ENCODE measurements around the gene AK9. TPM values are rescaled to one million over a fixed set of nuclear protein-coding genes. Genes with fewer than 3 reads are reported as not detected.
"Not testable (repeated sequence)": the region's sequence is repeated elsewhere in the genome, so short reads cannot be mapped to it uniquely, and the experiment has no call there.

AK9 gene
- total RNA-seq, 1 donor from 2014 or later: 8.2 TPM

GRCh38 chr6:109714611-109715010, 23.6 kb upstream of the AK9 start:
- TF ChIP-seq EZH2phosphoT487 (IDR thresholded peaks at IDR 0.05) (no peak), CTCF (IDR thresholded peaks at IDR 0.05) (no peak), EZH2 (IDR thresholded peaks at IDR 0.05) (no peak)
- Mint-ChIP-seq H3K27me3 (ENCODE audit: insufficient read depth, low read depth) (no peaks in the 10 kb centered on the region), H3K27ac (no peak overlapping the region), H3K4me3 (no peak overlapping the region), H3K4me1 (peaks cover 4% of the 10 kb centered on the region), H3K36me3 (no peaks in the 10 kb centered on the region), H3K9me3 (peaks cover 20% of the 10 kb centered on the region)
- Histone ChIP-seq H3F3A (ENCODE audit: low read depth) (no peaks in the 10 kb centered on the region), H3K36me3 (no peaks in the 10 kb centered on the region), H3K4me2 (no peak overlapping the region), H3K4me3 (no peak overlapping the region), H3K27me3 (no peaks in the 10 kb centered on the region), H4K20me1 (ENCODE audit: low read depth) (no peaks in the 10 kb centered on the region), H3K9me3 (ENCODE audit: low read depth) (no peaks in the 10 kb centered on the region), H3K27ac (no peak overlapping the region), H2AFZ (replicated peaks) (no peak overlapping the region), H3K9ac (no peak overlapping the region), H3K4me1 (no peaks in the 10 kb centered on the region), H3K79me2 (ENCODE audit: low read depth) (peaks cover 25% of the 10 kb centered on the region)
- DNase-seq (ENCODE audit: low spot score): no peak

- H3K27ac Mint-ChIP-seq: no peak overlapping the region
- Histone ChIP-seq H3K79me2 (ENCODE audit: low read depth) (peaks cover 27% of the 10 kb centered on the region), H3K36me3 (no peaks in the 10 kb centered on the region), H3K9me3 (ENCODE audit: low read depth) (no peaks in the 10 kb centered on the region), H3F3A (ENCODE audit: low read depth) (no peaks in the 10 kb centered on the region), H3K27ac (no peak overlapping the region), H3K4me3 (no peak overlapping the region), H2AFZ (replicated peaks) (no peak overlapping the region), H3K27me3 (no peaks in the 10 kb centered on the region), H3K9ac (no peak overlapping the region), H4K20me1 (ENCODE audit: low read depth) (no peaks in the 10 kb centered on the region), H3K4me1 (no peaks in the 10 kb centered on the region), H3K4me2 (no peak overlapping the region)
- peaks cover 4% of the 10 kb centered on the region for H3K4me1 Mint-ChIP-seq
- DNase-seq (ENCODE audit: low spot score): no peak
- peaks cover 23% of the 10 kb centered on the region for H3K9me3 Mint-ChIP-seq
- TF ChIP-seq EZH2 (IDR thresholded peaks at IDR 0.05) (no peak), EZH2phosphoT487 (IDR thresholded peaks at IDR 0.05) (no peak), CTCF (IDR thresholded peaks at IDR 0.05) (no peak)
- H3K27me3 Mint-ChIP-seq (ENCODE audit: insufficient read depth, low read depth): no peaks in the 10 kb centered on the region
- H3K36me3 Mint-ChIP-seq: no peaks in the 10 kb centered on the region
- no peak overlapping the region for H3K4me3 Mint-ChIP-seq
Measured at GRCh38 chr6:109714166-109714565, 23.2 kb upstream of the AK9 start.

- H3K36me3 ChIP-seq: no peaks in the 10 kb centered on the region
- peaks cover 34% of the 10 kb centered on the region for H3K9me3 Mint-ChIP-seq
- H3K4me1 Mint-ChIP-seq: peaks cover 4% of the 10 kb centered on the region
- no peaks in the 10 kb centered on the region for H4K20me1 ChIP-seq (ENCODE audit: low read depth)
- no peak overlapping the region for H3K4me3 Mint-ChIP-seq
- no peaks in the 10 kb centered on the region for H3F3A ChIP-seq (ENCODE audit: low read depth)
- no peaks in the 10 kb centered on the region for H3K27me3 Mint-ChIP-seq (ENCODE audit: insufficient read depth, low read depth)
- no peak overlapping the region for H3K4me3 ChIP-seq
- no peaks in the 10 kb centered on the region for H3K4me1 ChIP-seq
- H3K36me3 Mint-ChIP-seq: peaks cover 3% of the 10 kb centered on the region
- TF ChIP-seq CTCF (IDR thresholded peaks at IDR 0.05): no peak
- H3K79me2 ChIP-seq (ENCODE audit: low read depth): peaks cover 34% of the 10 kb centered on the region
- no peak for DNase-seq (ENCODE audit: low spot score)
- H3K27me3 ChIP-seq: no peaks in the 10 kb centered on the region
- H3K27ac ChIP-seq: no peak overlapping the region
- no peak overlapping the region for H3K4me2 ChIP-seq
- no peak overlapping the region for H3K9ac ChIP-seq
- no peak overlapping the region for H2AFZ ChIP-seq (replicated peaks)
- no peak overlapping the region for H3K27ac Mint-ChIP-seq
- no peaks in the 10 kb centered on the region for H3K9me3 ChIP-seq (ENCODE audit: low read depth)
Measured at GRCh38 chr6:109713097-109713496, 22.1 kb upstream of the AK9 start.

- H2AFZ ChIP-seq (replicated peaks); H4K20me1 ChIP-seq (ENCODE audit: low read depth): not testable (repeated sequence)
Measured at GRCh38 chr6:109708099-109708498, 17.1 kb upstream of the AK9 start.

More at GRCh38 chr6:109708099-109708498, 17.1 kb upstream of the AK9 start:
- H3K36me3 Mint-ChIP-seq; H3K27me3 Mint-ChIP-seq (ENCODE audit: insufficient read depth, low read depth); H3K9me3 ChIP-seq (ENCODE audit: low read depth); H3K27me3 ChIP-seq; H3K4me3 Mint-ChIP-seq; H3F3A ChIP-seq (ENCODE audit: low read depth); H3K4me3 ChIP-seq; H3K4me2 ChIP-seq; H3K4me1 Mint-ChIP-seq; DNase-seq (ENCODE audit: low spot score); H3K27ac Mint-ChIP-seq; H3K4me1 ChIP-seq; H3K36me3 ChIP-seq; H3K9ac ChIP-seq; H3K27ac ChIP-seq: not testable (repeated sequence)
- peaks cover 34% of the 10 kb centered on the region for H3K9me3 Mint-ChIP-seq
- H3K79me2 ChIP-seq (ENCODE audit: low read depth): peaks cover 42% of the 10 kb centered on the region

Data from neural progenitor cell (in vitro differentiated cells).